ENCODE measurements around the gene RASSF9. TPM values are rescaled to one million over a fixed set of nuclear protein-coding genes. Genes with fewer than 3 reads are reported as not detected.

The RASSF9 gene
- 0.89 and 1.6 TPM in 2 replicates for total RNA-seq

DNA sequence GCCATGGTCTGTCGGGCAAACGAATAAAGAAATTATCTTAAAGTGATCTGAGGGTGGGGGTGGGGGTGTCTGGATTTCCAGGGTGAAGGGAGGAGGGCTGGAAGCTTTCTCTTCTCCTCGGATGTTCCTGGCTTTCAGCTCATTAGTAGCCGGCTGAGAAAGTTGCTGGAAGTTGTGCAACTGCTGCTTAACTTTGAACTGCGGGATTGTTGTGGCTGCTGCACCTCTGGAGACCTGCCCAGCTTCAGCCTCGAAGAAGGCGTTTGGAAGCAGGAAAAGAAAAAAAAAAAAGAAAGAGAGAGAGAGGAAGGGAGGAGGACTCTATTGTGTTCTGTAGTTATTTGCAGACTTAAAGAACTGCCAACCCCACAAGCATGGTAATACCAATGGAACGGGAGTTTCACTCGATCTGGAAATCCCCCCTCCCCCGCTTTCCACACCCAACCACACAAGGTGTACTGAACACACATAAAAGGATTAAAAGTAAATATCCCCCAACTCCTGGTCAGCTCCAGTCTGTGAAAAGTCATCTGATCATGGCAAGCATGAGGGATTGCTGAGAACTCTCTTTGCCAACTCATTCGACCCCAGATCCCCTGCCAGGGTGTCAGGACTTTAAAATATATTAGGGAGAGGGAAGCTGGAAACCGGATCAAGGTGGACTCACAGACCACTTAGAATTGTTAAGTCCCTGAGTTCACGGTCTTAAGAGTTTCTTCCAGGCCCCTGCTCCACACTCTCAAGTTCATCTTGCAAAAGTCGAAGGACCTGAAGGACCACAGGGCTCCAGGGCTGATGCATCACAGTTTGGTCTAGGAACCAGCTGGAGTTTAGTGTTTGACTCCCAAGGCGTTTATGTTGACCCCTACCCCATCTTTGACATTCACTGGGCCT, at the start of gene RASSF9:
Gene RASSF9, minus strand, starts transcription at position 213 of the 894 bp plus-strand sequence. Its CDS starts 208 bp downstream, at position 5.

DNA sequence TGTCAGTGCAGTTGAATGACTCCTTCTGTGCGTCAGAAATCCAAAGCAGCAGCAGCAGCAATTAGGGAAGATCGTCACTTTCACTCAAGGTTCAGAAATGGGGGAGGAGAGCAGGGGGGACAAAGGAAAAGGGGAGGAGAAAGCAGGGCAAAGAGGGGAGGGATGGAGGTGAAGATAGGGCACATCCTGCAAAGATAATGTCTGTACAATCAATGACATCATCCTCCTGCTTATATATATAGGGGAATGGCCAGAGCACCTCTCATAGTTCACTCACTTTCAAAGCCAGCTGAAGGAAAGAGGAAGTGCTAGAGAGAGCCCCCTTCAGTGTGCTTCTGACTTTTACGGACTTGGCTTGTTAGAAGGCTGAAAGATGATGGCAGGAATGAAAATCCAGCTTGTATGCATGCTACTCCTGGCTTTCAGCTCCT, 37.8 kb upstream of the RASSF9 start, which contains the start of gene NTS:
Gene NTS, plus strand, starts transcription at position 265 of the 431 bp plus-strand sequence. Its CDS starts 109 bp downstream, at position 374.

Other genes starting within 250 kb of the RASSF9 start
- 14.6 and 34.0 TPM in 2 replicates for gene NTS, start 37.9 kb upstream of the RASSF9 start, total RNA-seq